Measurements from ENCODE around the gene TOM1L2.
"Not testable (repeated sequence)": the region's sequence is repeated elsewhere in the genome, so short reads cannot be mapped to it uniquely, and the experiment has no call there.

The TOM1L2 gene

DNA sequence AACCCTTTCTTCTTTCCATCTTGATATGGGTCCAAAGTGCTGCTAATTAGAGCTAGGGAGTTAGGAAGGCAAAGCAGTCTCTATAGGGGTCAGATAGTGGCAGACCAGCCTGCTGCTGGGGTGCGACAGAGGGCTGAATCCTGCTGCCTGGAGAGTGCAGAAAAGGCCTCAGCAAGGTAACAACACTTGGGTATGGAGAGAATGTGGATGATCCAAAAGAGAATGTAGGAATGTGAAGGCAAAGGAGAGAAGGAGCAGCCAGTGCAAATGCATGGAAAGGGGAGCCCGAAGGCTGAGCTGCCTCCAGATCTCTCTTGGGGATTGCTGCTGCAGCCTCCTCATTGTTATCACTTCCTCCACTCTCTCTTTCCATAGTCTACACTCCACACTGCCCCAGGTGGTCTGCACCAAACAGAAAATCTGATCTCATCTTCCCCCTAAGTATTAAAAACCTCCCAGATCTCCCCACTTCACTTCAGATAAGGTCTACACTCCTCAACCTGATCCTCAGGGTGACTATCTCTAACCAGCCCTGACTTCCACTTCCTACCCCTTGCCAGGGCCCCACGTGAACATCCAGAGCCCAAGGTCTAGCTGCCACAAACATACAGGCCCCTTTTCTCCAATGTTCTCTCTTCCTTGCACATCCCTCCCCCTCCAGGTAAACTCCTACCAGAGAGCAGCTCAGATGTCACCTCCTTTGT is 28.8 kb downstream of the TOM1L2 start:
- DNase-seq (ENCODE audit: low read depth in 2 of 2), result no peak

DNA sequence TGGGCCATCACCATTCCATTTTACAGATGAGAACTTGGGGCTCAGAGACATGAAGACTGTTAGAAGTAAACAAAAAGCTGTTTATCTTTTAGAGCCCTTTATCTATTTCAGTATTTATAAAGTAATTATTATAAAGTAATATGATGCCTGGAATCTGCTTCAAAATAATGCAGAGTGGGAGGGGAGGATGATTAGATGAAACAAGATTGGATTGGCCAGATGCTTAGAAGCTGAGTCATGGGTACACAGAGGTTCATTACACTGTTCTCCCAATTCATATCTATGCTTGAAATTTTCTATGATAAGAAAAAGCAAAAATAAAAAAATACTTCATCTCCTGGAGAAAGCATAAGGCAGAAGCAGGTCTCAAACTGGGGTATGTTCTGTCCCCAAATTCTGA is 29.4 kb downstream of the TOM1L2 start:
- no peak for DNase-seq (ENCODE audit: low read depth in 2 of 2)

DNA sequence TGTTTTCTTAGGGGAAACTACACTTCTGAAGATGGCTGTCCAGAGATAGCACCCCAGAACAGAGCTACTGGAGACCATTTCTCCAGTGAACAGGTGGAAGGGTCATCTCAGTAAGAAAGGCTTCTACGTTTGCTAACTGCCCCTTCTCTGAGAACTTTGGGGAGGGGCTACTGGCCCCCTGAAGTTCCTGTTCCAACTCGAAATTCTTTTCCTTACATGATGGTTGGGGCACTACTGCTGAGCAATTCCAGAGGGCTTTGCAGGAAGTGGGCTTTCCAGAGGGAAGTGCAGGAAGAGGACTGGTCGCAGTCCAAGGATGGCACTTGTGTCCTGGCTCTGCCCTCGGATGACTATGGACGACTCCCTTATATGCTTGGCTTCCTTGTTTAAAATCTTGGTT is 31.2 kb downstream of the TOM1L2 start:
- DNase-seq (ENCODE audit: low read depth in 2 of 2), result no peak

DNA sequence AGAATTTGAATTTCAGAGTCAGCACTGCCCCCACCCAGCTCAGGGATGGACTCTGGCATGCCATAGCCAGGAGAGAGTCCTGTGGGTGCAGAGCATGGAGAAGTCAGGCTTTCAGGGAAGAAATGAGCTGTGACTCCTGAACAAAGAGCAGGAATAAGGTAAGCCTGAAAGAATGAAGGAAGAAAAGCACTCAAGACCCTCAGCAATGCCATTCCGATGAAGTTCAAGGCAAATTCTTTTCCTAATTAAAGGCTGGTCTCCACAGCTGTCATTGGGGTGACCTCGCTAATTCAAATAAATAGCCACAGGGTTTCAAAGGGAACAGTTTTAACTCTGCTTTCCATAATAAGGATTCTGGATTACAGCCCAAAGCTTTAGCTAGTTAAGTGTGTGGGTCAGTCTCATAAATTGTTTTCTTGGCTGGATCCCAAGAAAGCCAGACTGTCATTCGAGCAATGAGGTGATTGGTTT is 31.7 kb downstream of the TOM1L2 start:
- DNase-seq (ENCODE audit: low read depth in 2 of 2), result no peak

DNA sequence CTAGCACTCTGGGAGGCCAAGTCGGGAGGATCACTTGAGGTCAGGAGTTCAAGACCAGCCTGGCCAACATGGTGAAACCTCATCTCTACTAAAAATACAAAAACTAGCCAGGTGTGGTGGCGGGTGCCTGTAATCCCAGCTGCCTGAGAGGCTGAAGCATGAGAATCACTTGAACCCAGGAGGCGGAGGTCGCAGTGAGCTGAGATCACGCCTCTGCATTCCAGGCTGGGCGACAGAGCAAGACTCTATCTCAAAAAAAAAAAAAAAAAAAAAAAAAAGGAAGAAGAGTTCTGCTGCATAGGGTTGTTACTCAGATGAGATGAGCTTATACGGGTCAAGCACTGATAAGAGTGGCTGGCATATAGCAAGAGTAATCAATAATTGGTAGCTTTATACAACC is 32.3 kb downstream of the TOM1L2 start:
- DNase-seq (ENCODE audit: low read depth in 2 of 2), result not testable (repeated sequence)

DNA sequence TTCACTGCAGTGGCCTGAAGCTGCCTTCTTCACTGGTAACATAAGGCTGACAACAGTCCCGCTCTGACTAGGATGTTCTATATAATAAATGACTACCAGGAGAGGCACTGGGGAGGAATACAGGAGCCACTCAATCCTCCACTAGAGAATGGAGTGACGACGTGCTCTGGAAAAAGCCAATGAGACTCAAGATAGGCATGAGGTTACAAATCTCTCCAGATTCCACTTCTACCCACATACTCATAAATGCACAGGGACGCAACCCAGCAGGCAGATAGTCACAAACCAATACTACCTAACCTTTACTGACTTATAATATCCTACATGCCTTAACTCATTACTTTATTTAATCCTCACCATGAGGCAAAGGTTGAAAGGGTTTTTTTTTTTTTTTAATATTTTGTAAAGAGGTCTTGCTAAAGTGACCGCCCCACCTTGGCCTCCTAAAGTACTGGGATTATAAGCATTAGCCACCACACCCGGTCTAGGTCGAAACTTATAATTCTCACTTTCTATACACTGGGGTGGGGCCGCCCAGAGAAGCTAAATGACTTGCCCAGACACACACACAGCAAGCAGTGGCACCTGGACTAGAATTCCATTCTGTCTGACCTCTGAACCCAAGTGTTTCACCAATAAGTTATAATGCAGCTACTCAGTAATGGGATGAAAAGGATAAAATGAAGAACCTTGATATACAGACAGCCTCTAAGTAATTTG is 33.7 kb downstream of the TOM1L2 start:
- DNase-seq (ENCODE audit: low read depth in 2 of 2), result no peak

DNA sequence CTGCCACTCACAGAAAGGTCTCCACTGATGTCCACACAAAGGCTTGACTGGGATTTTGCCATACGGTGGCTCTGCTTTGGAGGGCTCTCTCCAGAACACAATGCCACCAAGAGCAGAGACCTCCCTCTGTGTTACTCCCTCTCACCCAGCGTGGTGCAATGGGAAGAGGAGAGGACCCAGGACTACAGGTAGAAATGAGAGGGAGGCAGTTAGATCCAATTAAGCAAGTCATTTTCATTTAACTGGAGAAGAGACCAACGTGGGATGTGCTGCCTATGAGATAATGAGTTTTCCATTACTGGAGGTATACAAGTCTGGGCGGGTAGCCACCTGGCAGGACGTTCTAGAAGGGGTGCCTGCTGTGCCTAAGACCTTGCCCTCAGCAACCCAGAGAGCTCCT is 34.2 kb downstream of the TOM1L2 start:
- no peak for DNase-seq (ENCODE audit: low read depth in 2 of 2)

DNA sequence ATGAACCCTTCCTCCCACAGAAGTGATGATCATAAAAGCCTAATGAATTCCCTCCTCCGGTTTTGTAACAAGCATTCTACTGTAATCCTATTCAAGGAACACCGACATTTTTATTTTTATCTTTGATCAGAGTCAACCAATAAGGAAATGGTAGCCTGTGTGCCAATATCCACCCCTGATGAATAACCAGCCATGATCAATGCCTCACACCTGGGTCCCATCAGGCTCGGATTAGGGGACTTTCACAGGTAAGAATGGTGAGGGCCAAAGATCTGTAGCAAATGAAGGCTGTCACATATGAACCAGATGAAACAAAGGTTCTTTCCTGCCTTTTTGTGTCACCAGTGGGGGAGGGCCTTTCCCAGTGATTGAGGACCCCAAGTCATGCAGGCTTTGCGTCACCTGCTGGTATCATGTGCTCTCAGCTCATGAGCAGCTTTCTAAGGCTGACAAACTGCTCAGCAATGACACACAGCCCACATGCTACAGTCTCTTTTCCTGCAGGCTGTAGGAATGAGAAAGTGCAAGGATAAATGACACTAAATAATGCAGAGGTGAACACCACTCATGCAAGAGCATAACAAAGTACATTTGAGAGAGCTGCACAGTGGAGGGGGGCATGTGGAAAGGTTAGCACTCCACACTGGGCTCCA is 34.9 kb downstream of the TOM1L2 start:
- DNase-seq (ENCODE audit: low read depth in 2 of 2), result no peak

DNA sequence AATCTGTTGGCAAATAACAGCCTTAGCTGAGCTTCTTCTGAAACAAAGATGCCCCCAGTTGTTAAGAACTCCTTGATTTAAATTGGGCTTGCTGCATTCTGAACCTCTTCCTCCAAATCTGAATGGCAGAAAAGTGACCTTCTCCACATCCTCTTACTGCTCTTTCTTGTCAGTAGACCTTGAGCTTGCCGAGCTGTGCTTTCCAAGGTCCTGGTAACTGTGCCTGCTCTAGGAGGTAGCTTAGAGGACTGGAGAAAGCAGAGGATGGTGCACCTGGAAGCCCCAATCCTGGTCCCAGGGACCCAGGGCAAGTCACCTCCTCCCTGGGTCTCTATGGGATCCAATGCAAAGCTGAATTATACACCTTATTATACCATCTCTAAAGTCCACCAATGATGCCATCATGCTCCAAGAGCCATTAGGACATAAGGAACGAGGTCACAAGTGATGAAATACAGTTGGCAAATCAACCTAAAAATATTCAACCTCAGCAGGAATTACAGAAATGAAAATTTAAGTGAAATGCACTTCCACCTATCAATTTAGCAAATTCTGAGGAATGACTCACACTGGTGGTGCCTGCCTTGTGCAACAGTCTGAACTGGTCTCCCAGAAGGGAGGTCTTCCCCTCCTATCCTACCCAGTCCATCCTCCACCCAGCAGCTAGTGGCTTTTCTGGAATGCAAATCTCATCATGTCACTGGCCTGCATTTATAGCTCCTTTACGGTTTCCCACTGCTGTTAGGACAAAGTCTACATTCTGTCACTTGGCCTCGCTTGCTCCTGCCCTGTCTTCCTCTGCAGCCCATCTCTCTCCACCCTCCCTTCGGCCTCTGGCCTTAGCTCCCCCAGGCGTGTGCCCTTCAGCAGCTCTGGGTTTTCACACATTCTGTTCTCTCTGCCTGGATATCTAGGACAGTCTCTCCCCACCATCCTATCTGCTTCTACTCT is 36.6 kb downstream of the TOM1L2 start:
- no peak for DNase-seq (ENCODE audit: low read depth in 2 of 2)

DNA sequence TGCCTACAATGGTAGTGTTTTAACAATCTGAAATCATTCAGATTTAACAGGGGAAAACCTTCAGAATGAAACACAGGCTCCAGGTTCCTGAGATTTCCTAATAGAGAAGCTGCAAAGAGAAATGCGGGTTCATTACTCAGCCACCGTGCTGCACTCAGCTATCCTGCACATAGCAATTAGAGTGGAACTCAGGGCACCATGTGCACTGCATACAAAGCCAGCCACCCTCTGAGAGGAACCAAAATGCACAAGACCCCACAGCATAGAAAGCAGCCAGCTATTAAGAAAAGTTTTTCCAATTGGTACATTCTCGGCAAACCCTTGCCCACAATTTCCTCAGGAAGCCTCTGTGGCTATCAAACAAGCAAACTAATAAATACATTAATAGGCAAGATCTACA is 37.4 kb downstream of the TOM1L2 start:
- no peak for DNase-seq (ENCODE audit: low read depth in 2 of 2)

DNA sequence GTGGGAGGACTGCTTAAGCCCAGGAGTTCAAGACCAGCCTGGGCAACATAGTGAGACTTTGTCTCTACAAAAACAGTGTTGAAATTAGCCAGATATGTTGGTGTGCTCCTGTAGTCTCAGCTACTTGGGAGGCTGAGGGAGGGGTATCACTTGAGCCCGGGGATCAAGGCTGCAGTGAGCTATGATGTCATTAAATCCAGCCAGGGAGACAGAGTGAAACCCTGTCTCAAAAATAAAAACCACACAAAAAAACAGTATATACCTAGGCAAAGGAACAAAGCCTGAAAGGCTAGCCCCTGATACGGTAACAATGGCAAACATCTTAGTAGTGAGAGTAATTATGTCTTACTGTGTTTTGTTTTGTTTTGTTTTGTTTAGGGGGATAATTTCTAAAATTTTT is 38.0 kb downstream of the TOM1L2 start:
- DNase-seq (ENCODE audit: low read depth in 2 of 2), result no peak

DNA sequence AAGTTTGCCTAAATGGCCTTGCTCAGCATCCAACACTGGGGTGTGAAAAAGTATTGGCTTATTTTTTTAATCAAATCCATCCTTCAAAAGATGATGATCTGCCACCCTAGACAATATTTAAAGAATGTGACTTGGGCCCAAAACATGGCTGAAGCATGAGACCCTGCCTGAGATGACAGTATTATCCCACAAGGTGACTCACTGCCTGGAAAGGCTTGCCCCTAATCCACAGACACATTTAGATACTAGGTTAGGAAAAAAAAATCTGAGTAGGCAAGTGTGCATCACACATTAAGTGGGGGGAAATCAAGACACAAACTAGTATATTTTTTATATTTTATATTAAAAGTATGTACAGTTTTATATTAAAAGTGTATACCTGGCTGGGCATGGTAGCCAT is 38.4 kb downstream of the TOM1L2 start:
- no peak for DNase-seq (ENCODE audit: low read depth in 2 of 2)

DNA sequence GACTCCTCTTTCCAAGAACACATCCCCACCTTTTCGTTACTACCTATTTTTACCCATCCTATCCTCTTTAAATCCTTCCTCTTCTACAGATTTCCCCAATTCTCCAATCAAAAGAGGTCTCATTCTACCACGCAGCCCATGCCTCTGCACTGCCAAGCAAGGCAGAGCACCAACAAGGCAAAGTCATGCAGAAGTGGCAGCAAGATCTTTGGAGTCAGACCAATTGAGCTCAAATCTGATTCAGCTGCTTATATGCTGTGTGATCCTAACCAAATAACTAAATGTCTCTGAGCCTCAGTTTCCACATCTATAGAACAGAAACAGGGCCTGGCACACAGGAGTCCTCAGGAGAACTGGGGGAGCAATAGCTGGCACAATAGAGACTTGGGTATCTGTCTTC is 41.0 kb downstream of the TOM1L2 start:
- no peak for DNase-seq (ENCODE audit: low read depth in 2 of 2)

DNA sequence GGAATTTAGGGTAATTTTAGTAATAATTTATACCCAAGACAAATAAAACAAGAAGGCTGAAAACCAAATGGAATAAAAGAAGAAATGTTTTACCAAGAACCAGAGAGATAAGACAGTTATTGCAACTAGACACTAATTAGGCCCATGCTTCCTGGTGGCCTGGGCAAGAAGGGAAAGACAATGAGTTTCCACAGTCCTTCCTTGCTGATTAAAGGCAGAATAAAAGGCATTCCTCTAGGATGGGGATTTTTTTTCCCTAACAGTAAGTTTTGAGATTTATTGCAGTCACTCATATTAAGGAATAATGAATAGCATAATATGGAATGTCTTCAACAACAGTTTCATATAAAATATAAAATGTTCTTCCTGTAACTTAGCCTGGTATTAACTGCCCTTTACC is 41.5 kb downstream of the TOM1L2 start:
- DNase-seq (ENCODE audit: low read depth in 2 of 2), result no peak

DNA sequence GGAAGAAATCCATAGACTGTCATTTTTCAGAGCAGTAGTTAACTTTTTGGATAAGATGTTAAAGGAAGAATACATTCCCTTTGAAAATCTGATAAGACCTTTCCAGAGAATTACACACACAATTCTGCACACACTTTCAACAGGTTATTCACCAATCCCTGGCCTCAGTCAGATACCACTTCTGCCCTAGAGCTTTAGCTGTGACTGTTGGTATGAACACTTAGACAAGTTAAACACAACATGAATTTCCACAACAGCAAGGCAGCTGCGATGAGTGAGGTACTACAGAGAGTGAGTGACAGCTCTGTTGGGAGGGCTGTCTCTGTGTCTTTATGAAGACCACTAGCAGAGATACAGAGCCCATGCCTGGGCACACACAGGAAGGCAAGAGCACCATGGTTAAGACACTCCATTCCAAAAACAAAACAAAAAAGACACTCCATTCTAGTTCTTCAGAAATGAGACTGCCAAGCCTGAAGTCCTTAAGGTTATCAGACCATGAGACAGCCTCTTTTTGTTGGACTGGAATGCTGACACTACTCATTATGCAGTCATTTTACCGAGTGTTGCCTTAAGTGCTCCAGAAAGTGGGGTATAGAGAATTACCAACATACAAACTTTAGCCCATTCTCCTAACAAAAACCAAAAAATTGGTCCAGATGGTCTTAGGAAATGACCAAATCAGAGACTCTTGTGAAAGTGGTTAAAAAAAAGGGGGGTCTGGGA is 42.4 kb downstream of the TOM1L2 start:
- DNase-seq (ENCODE audit: low read depth in 2 of 2), result no peak

DNA sequence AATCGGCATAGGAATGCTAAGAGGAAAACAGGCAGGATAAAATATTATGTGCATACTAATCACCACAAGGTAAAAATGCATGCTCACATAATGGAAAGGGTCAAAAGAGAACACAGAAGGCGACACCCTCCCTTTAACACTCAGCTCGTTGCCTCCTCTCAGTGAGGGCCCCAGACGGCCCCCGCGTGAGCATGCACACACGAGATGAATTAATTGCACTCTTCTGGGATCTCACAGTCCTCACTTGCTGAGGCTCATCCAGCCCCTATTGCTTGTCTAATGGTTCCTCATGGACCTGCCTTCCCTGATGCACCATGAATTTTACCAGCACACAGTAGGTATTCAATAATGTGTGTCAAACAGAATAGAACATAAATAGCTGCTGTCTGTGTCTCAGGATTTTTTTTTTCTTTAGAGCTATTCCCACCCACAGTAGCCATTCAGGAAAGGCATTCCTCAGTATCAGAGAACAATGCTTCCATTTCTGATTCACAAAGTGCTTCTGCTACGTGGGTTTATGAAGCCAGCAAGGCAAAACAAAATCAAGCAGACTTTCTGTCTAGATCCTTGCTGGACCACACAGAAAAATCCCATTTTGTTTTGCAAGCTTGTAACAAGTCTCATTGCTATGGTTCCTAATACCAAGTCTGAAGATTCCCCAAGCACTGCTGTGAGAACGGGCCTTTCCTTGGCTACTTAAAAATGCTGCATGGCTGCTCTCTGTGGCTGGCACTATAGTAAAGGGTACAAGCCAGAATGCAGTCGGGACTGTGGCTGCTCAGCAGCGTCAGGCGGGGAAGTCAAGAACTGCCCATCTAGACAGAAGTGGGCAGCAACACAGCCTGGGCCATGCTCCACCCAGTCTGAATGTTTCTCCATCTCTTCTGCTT is 43.6 kb downstream of the TOM1L2 start:
- DNase-seq (ENCODE audit: low read depth in 2 of 2), result no peak

DNA sequence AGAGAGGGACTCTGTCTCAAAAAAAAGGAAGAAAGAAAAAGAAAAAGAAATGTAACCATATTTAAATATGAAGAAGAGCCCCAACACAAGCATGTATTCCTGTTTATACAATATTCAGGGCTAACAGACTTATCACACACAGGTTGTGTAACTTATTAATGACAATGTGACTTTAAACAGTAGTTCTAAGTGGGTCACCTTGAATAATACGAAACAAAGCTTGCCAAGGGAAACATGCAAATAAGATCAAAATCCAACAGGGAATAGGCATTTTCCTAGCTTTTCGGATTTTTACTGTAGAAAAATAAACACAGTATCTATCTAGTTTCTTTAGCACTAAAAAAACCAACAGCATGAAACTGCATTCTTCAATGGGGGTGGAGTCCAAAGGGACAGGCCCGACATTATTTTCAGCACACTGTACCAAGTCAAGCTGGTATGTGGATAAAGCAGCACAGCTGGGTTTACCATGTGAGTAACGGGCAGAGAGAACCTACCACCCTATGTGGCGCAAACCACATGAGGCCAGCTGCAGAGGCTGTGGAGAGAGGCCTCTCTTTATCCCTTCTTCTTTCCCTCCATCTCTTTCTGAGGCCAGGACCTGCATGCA is 45.3 kb downstream of the TOM1L2 start:
- no peak for DNase-seq (ENCODE audit: low read depth in 2 of 2)

DNA sequence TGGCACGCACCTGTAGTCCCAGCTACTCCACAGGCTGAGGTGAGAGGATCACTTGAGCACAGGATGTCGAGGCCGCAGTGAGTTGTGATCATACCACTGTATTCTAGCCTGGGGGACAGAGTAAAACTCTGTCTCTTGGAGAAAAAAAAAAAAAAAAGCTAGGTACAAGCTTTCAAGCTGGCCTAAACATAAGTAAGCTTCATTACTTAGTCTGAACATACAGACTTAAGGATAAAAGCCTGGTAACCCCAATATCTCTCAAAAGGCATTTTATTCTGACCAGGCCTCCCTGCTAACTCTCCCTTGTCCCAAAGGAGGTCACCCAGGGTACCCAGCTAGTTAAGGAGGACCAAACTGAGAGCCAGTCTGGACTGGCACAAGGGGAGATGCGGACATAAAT is 46.2 kb downstream of the TOM1L2 start:
- no peak for DNase-seq (ENCODE audit: low read depth in 2 of 2)

DNA sequence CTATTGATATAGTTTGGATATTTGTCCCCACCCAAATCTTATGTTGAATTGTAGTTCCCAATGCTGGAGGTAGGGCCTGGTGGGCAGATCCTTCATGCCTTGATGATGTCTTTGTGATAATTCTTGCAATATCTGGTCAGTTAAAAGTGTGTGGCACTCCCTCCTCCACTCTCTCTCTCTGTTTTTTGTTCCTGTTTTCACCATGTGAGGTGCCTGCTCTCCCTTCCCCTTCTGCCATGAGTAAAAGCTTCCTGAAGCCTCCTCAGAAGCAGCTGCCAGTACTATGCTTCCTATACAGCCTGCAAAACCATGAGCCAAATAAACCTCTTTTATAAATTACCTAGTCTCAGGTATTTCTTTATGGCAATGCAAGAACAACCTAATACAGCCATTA is 47.3 kb downstream of the TOM1L2 start:
- no peak for DNase-seq (ENCODE audit: low read depth in 2 of 2)

All from stimulated activated CD4-positive, alpha-beta T cell treated with anti-CD3 and anti-CD28 coated beads, Interleukin-12 subunit alpha, Interleukin-12 subunit beta, amount 100 ng/mL, for 24 hours (primary cell).